ENCODE results near the gene UBA6. TPM values are rescaled to one million over a fixed set of nuclear protein-coding genes. Genes with fewer than 3 reads are reported as not detected.

Gene UBA6
- total RNA-seq, 2 donors from 2014 or later = 23.1 to 32.5 TPM

Other genes with a start within 250 kb of the UBA6 start
- 10 to 100 TPM; 10.3 to 10.6 TPM for gene CENPC, start 155.7 kb downstream of the UBA6 start, total RNA-seq
- under 1 TPM in 1 of 2 donors, not detected in 1; 0.15 TPM for gene STAP1, start 142.4 kb downstream of the UBA6 start, total RNA-seq
- not detected for gene GNRHR, start 53.2 kb upstream of the UBA6 start, total RNA-seq
- not detected for gene TMPRSS11D, start 182.8 kb upstream of the UBA6 start, total RNA-seq

Measured in left cardiac atrium (tissue), 2 donors.